ENCODE measurements around the gene PREX1.
"Not testable (repeated sequence)": the region's sequence is repeated elsewhere in the genome, so short reads cannot be mapped to it uniquely, and the experiment has no call there.

The PREX1 gene

DNA sequence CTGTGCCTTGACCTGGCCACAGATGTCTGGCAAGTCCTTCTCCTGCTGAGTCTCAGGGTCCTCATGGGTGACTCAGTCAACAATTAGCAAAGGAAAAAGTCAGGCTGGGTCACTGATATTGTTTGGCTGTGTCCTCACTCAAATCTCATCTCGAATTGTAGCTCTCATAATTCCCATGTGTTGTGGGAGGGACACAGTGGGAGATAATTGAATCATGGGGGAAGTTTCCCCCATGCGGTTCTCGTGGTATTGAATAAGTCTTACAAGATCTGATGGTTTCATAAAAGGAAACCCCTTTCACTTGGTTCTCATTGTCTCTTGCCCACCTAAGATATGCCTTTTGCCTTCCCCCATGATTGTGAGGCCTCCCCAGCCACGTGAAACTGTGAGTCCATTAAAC is 45.7 kb downstream of the PREX1 start:
- no peak for TF ChIP-seq ZNF274 (IDR thresholded peaks at IDR 0.05; ENCODE audit: low read depth, low read length)
- H3K4me3 ChIP-seq (ENCODE audit: low read length) = no peak overlapping the region; the same call in 1 of the 2 replicates

DNA sequence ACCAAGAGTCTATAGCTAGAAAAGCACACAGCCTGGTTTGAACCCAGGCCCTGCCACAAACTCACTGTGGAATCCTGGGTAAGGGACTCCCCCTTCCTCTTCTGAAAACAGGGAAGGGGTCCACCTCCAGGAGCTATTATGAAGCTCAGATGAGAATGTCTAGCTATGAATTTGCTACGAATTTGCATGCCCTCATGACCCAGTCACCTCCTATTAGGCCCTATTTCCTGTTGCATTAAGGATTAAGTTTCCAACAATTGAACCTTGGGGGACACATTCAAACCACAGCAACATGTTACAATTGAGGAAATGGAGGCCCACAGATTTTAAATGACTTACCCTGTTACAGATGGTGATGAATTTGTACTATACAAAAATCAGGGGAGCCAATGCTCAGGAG is 46.2 kb downstream of the PREX1 start:
- peak overlapping the region; percentile 18; the same call in 1 of the 2 replicates for H3K4me3 ChIP-seq (ENCODE audit: low read length)
- TF ChIP-seq ZNF274 (IDR thresholded peaks at IDR 0.05; ENCODE audit: low read depth, low read length) = no peak

DNA sequence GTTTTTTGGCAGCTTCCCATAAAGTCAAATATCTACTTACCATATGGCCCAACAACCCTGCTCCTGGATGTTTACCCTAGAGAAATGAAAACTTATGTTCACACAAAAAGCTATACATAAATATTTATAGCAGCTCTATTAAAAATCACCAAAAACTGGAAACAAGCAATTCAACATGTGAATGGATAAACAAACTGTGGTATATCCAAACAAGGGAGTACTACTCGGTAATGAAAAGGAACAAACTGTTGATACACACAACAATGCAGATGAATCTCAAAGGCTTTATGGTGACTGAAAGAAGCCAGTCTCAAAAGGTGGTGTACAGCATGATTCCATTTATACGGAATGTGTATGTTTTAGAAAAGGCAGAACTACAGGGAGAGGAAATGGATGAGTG is 48.4 kb downstream of the PREX1 start:
- no peak for TF ChIP-seq ZNF274 (IDR thresholded peaks at IDR 0.05; ENCODE audit: low read depth, low read length)
- H3K4me3 ChIP-seq (ENCODE audit: low read length) = no peak overlapping the region

DNA sequence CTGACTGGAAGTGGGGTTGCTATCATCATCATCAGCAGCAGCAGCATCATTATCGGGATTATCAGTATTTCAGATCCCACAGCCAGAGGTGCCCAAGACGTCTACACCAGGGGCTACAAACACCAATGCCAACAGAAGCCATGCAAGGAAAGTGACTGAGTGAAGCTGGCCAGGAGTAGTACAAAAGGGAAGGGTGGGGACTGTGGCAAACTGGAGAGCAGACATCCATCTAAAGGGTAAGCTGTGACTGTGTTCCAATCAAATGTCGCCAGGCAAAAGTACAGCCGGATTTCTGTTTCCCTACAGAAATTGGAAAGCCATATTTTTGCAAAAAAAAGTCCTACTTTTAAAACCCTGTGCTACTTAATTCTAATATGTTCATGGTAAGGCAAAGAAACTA is 50.0 kb downstream of the PREX1 start:
- no peak for TF ChIP-seq ZNF274 (IDR thresholded peaks at IDR 0.05; ENCODE audit: low read depth, low read length)
- H3K4me3 ChIP-seq (ENCODE audit: low read length) = no peak overlapping the region

DNA sequence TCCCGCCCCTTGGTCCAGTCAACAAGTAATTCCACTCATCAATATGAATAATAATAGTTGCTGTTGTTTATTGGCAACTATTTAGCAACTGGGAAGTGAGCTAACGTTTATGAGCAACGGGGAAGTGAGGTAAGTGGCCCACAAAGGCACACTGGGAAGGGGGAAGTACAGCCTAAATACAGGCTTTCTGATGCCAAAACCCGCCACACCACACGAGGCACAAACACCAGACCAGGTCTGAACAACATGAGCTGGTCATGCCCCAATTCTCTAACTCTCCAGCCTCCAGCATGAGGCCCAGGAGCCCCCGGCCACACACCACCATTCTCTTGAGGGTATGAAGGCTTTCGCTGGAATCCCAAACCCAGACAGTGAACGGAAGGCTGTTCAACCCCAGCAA is 50.8 kb downstream of the PREX1 start:
- no peak overlapping the region for H3K4me3 ChIP-seq (ENCODE audit: low read length)
- TF ChIP-seq ZNF274 (IDR thresholded peaks at IDR 0.05; ENCODE audit: low read depth, low read length) = no peak

DNA sequence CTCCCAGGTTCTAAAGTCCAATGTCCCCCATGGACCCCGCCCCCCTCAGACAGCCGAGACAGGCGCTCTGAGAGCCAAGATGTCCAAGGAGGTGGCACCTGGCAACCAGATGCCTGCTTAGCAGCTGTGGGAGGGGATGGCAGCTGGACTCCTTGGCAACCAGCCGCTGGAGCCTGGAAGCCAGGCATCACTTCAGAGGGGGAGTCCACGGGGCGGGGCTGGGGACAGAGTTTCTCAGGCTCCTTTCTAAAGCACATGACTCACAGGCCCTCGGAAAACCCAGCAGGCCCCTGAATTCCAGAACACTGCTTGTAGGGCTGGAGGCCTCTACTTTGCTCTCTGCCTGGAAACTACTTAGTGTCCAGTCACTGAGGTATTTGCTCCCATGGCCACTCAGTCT is 51.5 kb downstream of the PREX1 start:
- no peak for TF ChIP-seq ZNF274 (IDR thresholded peaks at IDR 0.05; ENCODE audit: low read depth, low read length)
- H3K4me3 ChIP-seq (ENCODE audit: low read length) = no peak overlapping the region

- not testable (repeated sequence) for H3K4me3 ChIP-seq (ENCODE audit: low read length)
Observed at GRCh38 chr20:48775545-48775944, 52.3 kb downstream of the PREX1 start.

DNA sequence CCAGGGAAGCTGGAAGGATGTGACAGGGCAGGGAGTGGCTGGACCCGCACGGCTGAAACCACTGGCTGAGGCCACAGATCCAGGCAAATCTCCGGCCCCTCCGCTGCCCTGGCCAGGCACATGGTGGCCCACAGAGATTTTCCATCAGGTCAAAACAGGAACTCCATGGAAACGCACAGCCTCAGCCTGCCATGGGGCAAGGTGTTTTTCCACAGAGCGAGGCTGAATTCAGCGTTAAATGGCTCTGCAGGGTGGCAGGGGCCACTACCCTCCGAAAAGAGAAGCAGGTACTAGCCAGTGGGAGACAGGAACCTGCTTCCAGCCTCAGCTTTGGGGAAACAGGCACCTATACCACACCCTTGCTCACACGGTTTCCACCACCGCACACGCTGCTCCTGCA is 53.1 kb downstream of the PREX1 start:
- TF ChIP-seq ZNF274 (IDR thresholded peaks at IDR 0.05; ENCODE audit: low read depth, low read length) = no peak
- no peak overlapping the region for H3K4me3 ChIP-seq (ENCODE audit: low read length)

DNA sequence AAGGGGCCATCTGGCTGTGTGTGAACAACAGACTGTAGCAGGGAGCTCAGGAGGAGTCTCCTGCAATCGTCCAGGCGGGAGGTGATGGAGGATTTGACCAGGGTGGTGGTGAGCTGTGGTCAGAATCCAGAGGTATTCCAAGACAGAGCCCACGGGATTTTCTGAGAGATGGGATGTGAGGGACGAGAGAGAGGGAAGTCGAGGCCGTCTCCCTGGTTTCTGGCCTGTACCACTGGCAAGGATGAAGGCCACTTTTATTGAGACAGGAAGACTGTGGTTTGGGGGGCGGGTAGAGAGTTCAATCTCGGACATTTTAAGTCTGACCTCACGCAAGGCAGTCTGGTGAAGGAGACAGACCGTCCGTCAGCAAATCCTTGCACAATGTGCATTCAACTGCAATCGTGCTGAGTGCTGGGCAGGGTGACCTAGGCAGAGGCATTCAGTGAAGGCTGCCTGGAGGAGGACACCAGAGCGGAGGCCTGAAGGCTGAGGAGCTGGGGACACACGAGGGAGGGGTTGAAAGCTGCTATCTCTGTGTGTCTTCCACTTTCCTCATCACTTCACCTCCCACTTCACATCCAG is 53.9 kb downstream of the PREX1 start:
- no peak for TF ChIP-seq ZNF274 (IDR thresholded peaks at IDR 0.05; ENCODE audit: low read depth, low read length)
- no peak overlapping the region for H3K4me3 ChIP-seq (ENCODE audit: low read length)

- TF ChIP-seq ZNF274 (IDR thresholded peaks at IDR 0.05; ENCODE audit: low read depth, low read length) = no peak
- no peak overlapping the region for H3K4me3 ChIP-seq (ENCODE audit: low read length)
Observed at GRCh38 chr20:48772183-48772976, 55.4 kb downstream of the PREX1 start.

GRCh38 chr20:48771542-48771941 is 56.3 kb downstream of the PREX1 start:
- TF ChIP-seq ZNF274 (IDR thresholded peaks at IDR 0.05; ENCODE audit: low read depth, low read length) = no peak
- H3K4me3 ChIP-seq (ENCODE audit: low read length) = no peak overlapping the region

GRCh38 chr20:48770700-48771442 is 56.9 kb downstream of the PREX1 start:
- H3K4me3 ChIP-seq (ENCODE audit: low read length) = no peak overlapping the region
- no peak for TF ChIP-seq ZNF274 (IDR thresholded peaks at IDR 0.05; ENCODE audit: low read depth, low read length)

DNA sequence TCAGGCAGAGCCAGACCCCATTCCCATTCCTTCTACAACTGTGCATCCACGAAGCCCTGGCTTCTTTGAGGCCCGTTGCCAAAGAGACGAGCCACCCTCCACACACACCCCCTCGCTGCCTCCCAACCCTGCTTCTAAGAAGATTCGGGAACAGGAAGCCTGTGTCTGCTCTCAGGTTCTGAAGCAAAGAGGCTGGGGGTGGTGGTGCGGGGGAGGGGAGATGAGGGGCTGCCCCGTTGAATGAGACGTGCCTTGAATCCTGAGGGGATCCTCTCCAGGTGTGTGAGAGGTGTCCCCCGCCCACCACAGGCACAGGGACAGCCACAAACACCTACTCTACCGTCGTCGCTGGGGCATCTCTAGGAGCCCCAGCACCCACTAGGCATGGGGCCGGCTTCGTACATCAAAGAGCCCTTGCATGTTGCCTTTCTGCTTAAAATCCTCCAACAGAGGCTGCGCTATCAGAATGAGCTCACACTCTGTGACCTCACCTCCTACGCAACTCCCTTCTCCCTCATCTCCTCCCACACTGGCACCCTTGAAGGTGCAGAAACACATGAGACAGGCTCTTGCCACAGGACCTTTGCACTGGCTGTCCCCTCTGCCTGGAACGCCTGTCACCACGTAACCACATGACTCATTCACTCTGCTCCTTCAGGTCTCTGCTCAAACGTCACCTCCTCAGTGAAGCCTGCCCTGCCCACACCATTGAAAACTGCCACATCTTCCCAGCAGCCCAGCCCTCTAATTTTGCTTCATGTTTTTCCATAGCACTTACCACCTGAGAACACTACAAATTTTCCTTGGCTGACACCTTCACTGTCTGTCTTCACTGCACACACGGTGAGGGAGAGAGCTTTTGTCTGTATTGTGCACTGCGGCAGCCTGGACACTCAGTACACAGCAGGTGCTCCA is 58.5 kb downstream of the PREX1 start:
- no peak overlapping the region for H3K4me3 ChIP-seq (ENCODE audit: low read length)
- TF ChIP-seq ZNF274 (IDR thresholded peaks at IDR 0.05; ENCODE audit: low read depth, low read length) = no peak

Measured in GM08714 (cell line).